T47D (cell line): ENCODE data around the gene FLYWCH1.

Source experiments
- DNase-seq, 2 experiments: peaks; one replicate each; pipeline versions ENCODE4 v3.0.0 to v3.0.0-alpha.2; 2011 to 2012; ENCODE audit warnings: low read depth in 1 of 2, low spot score in 1 of 2
- JUND ChIP-seq: IDR thresholded peaks from 2 replicates; pipeline ENCODE4 v1.6.1; 2012; ENCODE audit warnings: low read depth
- in situ Hi-C: cut with HindIII; loops from 2 replicates; pipeline ENCODE4 v1.10.0; 2016; ENCODE audit warnings: low sequenced_read_pairs, low pct_unique_long_range_greater_than_20kb

Gene FLYWCH1

GRCh38 chr16:2992383-2993081 is 80.8 kb downstream of the FLYWCH1 start:
- in situ Hi-C loops: no loop called here
- TF ChIP-seq JUND: no peak
- DNase-seq: no peak

GRCh38 chr16:2996298-2996697 is 84.6 kb downstream of the FLYWCH1 start:
- DNase-seq: no peak

GRCh38 chr16:2999929-3000328 is 88.2 kb downstream of the FLYWCH1 start:
- in situ Hi-C loops: no loop called here
- TF ChIP-seq JUND: no peak
- no peak for DNase-seq

More at GRCh38 chr16:2996298-2996697, 84.6 kb downstream of the FLYWCH1 start:
- TF ChIP-seq JUND: no peak
- in situ Hi-C loops: no loop called here

GRCh38 chr16:3000540-3000939 is 88.8 kb downstream of the FLYWCH1 start:
- DNase-seq: no peak
- in situ Hi-C loops: no loop called here
- TF ChIP-seq JUND: no peak
